ENCODE measurements around the gene ZDHHC20.
"Not testable (repeated sequence)": the region's sequence is repeated elsewhere in the genome, so short reads cannot be mapped to it uniquely, and the experiment has no call there.

ZDHHC20 gene

DNA sequence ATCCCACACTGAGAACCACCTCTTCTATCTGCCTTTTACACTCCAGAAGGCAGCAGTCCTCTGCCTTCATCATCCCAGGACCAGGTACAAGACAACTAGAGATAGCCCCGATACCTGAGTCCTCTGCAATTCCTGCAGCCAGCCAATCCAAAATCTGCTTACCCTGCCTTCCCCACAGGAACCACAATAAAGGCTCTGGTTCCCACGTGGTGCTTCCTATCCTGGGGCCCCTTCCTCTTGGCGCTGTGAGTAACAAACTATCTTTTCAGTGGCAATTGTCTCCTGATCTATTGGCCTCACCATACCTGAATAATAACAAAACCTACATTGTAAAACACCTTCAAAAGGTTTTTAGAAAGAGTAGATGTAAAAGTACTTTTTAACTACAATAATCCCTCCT, 63.1 kb downstream of the ZDHHC20 start:
- H3K4me3 ChIP-seq (ENCODE audit: low read depth, low read length), result no peak overlapping the region
- TF ChIP-seq, protein P1, sequence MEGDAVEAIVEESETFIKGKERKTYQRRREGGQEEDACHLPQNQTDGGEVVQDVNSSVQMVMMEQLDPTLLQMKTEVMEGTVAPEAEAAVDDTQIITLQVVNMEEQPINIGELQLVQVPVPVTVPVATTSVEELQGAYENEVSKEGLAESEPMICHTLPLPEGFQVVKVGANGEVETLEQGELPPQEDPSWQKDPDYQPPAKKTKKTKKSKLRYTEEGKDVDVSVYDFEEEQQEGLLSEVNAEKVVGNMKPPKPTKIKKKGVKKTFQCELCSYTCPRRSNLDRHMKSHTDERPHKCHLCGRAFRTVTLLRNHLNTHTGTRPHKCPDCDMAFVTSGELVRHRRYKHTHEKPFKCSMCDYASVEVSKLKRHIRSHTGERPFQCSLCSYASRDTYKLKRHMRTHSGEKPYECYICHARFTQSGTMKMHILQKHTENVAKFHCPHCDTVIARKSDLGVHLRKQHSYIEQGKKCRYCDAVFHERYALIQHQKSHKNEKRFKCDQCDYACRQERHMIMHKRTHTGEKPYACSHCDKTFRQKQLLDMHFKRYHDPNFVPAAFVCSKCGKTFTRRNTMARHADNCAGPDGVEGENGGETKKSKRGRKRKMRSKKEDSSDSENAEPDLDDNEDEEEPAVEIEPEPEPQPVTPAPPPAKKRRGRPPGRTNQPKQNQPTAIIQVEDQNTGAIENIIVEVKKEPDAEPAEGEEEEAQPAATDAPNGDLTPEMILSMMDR (IDR thresholded peaks at IDR 0.05; ENCODE audit: low read depth, low read length, missing control alignments), result no peak
- no peak for DNase-seq (ENCODE audit: low read depth)

GRCh38 chr13:21389124-21389523, 70.0 kb downstream of the ZDHHC20 start:
- TF ChIP-seq, protein P1 (IDR thresholded peaks at IDR 0.05; ENCODE audit: low read depth, low read length, missing control alignments), result no peak
- no peak for DNase-seq (ENCODE audit: low read depth)

GRCh38 chr13:21385710-21386109, 73.4 kb downstream of the ZDHHC20 start:
- no peak for DNase-seq (ENCODE audit: low read depth)
- no peak overlapping the region for H3K4me3 ChIP-seq (ENCODE audit: low read depth, low read length)
- TF ChIP-seq, protein P1 (IDR thresholded peaks at IDR 0.05; ENCODE audit: low read depth, low read length, missing control alignments), result no peak

More at GRCh38 chr13:21389124-21389523, 70.0 kb downstream of the ZDHHC20 start:
- H3K4me3 ChIP-seq (ENCODE audit: low read depth, low read length), result no peak overlapping the region

- TF ChIP-seq, protein P1 (IDR thresholded peaks at IDR 0.05; ENCODE audit: low read depth, low read length, missing control alignments), result no peak
- no peak overlapping the region for H3K4me3 ChIP-seq (ENCODE audit: low read depth, low read length)
- DNase-seq (ENCODE audit: low read depth), result no peak
Observed at GRCh38 chr13:21383090-21383489, 76.0 kb downstream of the ZDHHC20 start.

DNA sequence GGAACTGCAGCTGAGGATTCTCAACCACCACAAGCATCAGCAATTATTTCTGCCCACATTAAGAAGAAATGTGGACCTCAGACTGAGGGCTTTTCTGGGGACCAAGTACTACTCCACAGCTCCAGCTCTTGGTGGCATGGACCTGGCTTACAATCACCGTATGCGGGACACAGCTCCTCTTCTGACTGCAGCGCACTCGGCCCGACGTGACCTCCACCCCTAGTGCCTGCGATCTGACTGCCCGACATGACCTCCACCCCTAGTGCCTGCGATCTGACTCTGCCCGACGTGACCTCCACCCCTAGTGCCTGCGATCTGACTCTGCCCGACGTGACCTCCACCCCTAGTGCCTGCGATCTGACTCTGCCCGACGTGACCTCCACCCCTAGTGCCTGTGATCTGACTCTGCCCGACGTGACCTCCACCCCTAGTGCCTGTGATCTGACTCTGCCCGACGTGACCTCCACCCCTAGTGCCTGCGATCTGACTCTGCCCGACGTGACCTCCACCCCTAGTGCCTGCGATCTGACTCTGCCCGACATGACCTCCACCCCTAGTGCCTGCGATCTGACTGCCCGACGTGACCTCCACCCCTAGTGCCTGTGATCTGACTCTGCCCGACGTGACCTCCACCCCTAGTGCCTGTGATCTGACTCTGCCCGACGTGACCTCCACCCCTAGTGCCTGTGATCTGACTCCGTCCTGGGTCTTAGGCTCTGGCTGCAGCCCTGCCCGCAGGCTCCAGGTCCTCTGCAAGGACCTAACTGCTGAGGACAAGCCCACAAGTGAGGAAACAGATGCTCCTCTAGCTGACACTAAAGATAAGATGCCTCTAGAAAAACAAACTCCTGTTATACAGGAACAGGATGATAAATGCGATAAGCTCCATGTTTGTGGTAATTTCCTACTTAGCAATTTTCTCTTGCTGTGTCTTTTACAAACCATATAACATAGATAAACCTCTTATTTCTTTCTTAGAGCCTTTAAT, 81.8 kb downstream of the ZDHHC20 start:
- H3K4me3 ChIP-seq (ENCODE audit: low read depth, low read length); DNase-seq (ENCODE audit: low read depth): not testable (repeated sequence)

- TF ChIP-seq, protein P1 (IDR thresholded peaks at IDR 0.05; ENCODE audit: low read depth, low read length, missing control alignments), result no peak
- DNase-seq (ENCODE audit: low read depth), result no peak
- H3K4me3 ChIP-seq (ENCODE audit: low read depth, low read length), result no peak overlapping the region
Observed at GRCh38 chr13:21372530-21372929, 86.6 kb downstream of the ZDHHC20 start.

- no peak for DNase-seq (ENCODE audit: low read depth)
- H3K4me3 ChIP-seq (ENCODE audit: low read depth, low read length), result no peak overlapping the region
- TF ChIP-seq, protein P1 (IDR thresholded peaks at IDR 0.05; ENCODE audit: low read depth, low read length, missing control alignments), result no peak
Observed at GRCh38 chr13:21371011-21371410, 88.1 kb downstream of the ZDHHC20 start.

Data from GM12864 (cell line).